ENCODE data around the gene ATP2A2.

ATP2A2 gene

DNA sequence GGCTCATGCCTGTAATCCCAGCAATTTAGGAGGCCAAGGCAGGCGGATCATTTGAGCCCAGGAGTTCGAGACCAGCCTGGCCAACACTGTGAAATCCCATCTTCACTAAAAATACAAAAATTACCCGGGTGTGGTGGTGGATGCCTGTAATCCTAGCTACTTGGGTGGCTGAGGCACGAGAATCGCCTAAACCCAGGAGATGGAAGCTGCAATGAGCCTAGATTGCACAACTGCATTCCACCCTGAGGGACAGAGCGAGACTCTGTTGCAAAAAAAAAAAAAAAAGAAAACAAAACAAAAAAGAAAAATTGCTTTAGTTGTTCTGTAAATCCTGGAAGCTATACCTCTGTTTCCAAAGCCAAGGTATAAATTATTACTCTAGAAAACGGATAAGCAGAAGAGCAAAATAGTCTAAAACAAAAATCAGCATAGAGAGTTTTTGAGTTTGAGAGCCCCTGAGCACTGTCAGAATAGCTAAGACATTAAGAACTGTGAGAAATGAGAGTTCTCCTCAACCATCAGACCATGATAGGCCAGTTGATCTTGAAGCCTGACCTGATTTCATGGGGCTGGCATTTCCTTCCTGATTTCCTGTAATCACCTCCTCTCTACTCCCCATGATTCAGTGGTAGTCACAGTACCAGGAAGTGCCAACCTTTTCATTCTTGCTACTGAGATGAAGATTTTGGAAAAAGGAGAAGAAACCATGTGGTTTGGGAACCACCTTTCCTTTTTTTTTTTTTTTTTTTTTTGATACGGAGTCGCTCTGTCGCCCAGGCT, 31.7 kb downstream of the ATP2A2 start:
- H3K27me3 ChIP-seq (ENCODE audit: control insufficient read depth, insufficient read depth, low read length): no peaks in the 10 kb centered on the region
- no peaks in the 10 kb centered on the region for H3K9me3 ChIP-seq (ENCODE audit: control insufficient read depth, low read length)

DNA sequence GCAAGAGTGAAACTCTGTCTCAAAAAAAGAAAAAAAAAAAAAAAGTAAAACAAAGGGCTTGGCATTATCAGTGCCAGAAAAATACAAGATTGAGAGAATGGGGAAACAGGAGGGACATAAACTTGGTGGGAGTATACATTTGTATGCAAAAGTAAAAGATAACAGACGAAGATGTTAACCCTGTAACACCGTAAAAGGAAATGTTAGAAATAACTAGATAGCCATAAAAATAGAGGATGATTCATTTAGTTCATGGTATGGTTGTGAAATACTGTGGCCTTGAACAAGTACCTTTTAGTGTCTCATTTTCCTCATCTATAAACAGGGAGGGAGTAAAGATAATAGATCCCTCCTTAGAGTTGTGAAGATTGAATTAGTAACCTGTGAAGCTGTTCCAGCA, 33.3 kb downstream of the ATP2A2 start:
- H3K4me1 ChIP-seq: no peaks in the 10 kb centered on the region
- no peaks in the 10 kb centered on the region for H3K36me3 ChIP-seq (ENCODE audit: control insufficient read depth, insufficient read depth, low read length)
- no peak overlapping the region for H2AFZ ChIP-seq
- H3K4me3 ChIP-seq (ENCODE audit: low read depth, low read length): no peak overlapping the region
- H3K27ac ChIP-seq: no peak overlapping the region
- no peaks in the 10 kb centered on the region for H3K9me3 ChIP-seq (ENCODE audit: control insufficient read depth, low read length)
- no peak overlapping the region for H3K9ac ChIP-seq
- H3K79me2 ChIP-seq: peaks cover 53% of the 10 kb centered on the region
- no peak overlapping the region for H3K4me2 ChIP-seq (ENCODE audit: low read length)
- H3K27me3 ChIP-seq (ENCODE audit: control insufficient read depth, insufficient read depth, low read length): no peaks in the 10 kb centered on the region
- TF ChIP-seq, protein P1, sequence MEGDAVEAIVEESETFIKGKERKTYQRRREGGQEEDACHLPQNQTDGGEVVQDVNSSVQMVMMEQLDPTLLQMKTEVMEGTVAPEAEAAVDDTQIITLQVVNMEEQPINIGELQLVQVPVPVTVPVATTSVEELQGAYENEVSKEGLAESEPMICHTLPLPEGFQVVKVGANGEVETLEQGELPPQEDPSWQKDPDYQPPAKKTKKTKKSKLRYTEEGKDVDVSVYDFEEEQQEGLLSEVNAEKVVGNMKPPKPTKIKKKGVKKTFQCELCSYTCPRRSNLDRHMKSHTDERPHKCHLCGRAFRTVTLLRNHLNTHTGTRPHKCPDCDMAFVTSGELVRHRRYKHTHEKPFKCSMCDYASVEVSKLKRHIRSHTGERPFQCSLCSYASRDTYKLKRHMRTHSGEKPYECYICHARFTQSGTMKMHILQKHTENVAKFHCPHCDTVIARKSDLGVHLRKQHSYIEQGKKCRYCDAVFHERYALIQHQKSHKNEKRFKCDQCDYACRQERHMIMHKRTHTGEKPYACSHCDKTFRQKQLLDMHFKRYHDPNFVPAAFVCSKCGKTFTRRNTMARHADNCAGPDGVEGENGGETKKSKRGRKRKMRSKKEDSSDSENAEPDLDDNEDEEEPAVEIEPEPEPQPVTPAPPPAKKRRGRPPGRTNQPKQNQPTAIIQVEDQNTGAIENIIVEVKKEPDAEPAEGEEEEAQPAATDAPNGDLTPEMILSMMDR (IDR thresholded peaks at IDR 0.05): no peak

More for the DNA sequence above, 31.7 kb downstream of the ATP2A2 start:
- Histone ChIP-seq H3K9ac (no peak overlapping the region), H3K4me3 (ENCODE audit: low read depth, low read length) (no peak overlapping the region), H3K4me1 (no peaks in the 10 kb centered on the region), H3K36me3 (ENCODE audit: control insufficient read depth, insufficient read depth, low read length) (no peaks in the 10 kb centered on the region), H2AFZ (no peak overlapping the region), H3K27ac (no peak overlapping the region), H3K4me2 (ENCODE audit: low read length) (no peak overlapping the region), H3K79me2 (peaks cover 59% of the 10 kb centered on the region)
- TF ChIP-seq, protein P1 (IDR thresholded peaks at IDR 0.05): no peak

DNA sequence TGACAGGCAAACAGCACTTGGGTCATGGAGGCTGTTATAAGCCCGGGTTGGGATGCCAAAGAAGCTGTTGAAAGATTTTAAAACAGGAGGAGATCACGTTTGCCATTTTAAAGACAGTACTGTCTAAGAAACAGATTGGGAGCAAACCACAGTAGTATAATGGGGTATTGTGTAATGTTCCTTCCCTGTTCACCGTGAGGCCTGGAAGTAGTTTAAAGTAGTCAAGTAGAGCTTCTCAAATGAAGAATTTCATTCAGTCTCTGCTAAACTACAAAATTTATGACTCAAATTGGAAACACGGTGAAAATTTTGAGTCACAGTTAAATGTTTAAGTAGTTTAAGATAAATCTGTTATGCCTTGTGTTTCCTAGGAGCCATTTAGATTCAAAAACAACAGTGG, 35.8 kb downstream of the ATP2A2 start:
- Histone ChIP-seq H3K36me3 (ENCODE audit: control insufficient read depth, insufficient read depth, low read length) (no peaks in the 10 kb centered on the region), H3K4me1 (no peaks in the 10 kb centered on the region), H3K79me2 (peaks cover 31% of the 10 kb centered on the region), H3K4me3 (ENCODE audit: low read depth, low read length) (no peak overlapping the region), H3K9me3 (ENCODE audit: control insufficient read depth, low read length) (no peaks in the 10 kb centered on the region), H2AFZ (no peak overlapping the region), H3K9ac (no peak overlapping the region), H3K27ac (no peak overlapping the region), H3K4me2 (ENCODE audit: low read length) (no peak overlapping the region), H3K27me3 (ENCODE audit: control insufficient read depth, insufficient read depth, low read length) (no peaks in the 10 kb centered on the region)
- TF ChIP-seq, protein P1 (IDR thresholded peaks at IDR 0.05): no peak

DNA sequence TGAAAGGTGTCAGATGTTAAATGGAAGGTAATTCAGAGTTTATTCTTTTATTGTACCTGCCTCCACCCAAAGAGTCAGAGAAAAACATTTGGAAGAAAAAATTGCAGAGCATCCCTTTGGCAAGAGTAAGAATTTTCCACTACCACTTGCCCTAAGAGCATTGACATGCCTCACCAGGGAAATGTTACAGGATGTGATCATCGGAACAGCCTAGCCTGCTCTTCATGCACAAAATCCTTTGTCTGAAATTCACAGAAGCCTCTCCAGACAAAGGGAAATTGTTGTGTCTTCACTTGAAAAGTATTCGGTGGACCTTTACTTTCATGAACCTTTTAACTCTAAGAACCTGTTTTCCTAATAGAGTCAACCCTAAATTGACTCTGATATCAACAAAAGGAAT, 36.9 kb downstream of the ATP2A2 start:
- Histone ChIP-seq H3K4me2 (ENCODE audit: low read length) (no peak overlapping the region), H3K27me3 (ENCODE audit: control insufficient read depth, insufficient read depth, low read length) (no peaks in the 10 kb centered on the region), H3K4me1 (no peaks in the 10 kb centered on the region), H3K36me3 (ENCODE audit: control insufficient read depth, insufficient read depth, low read length) (no peaks in the 10 kb centered on the region), H3K27ac (no peak overlapping the region), H2AFZ (no peak overlapping the region), H3K4me3 (ENCODE audit: low read depth, low read length) (no peak overlapping the region), H3K9me3 (ENCODE audit: control insufficient read depth, low read length) (no peaks in the 10 kb centered on the region), H3K9ac (no peak overlapping the region), H3K79me2 (peaks cover 25% of the 10 kb centered on the region)
- TF ChIP-seq, protein P1 (IDR thresholded peaks at IDR 0.05): no peak

DNA sequence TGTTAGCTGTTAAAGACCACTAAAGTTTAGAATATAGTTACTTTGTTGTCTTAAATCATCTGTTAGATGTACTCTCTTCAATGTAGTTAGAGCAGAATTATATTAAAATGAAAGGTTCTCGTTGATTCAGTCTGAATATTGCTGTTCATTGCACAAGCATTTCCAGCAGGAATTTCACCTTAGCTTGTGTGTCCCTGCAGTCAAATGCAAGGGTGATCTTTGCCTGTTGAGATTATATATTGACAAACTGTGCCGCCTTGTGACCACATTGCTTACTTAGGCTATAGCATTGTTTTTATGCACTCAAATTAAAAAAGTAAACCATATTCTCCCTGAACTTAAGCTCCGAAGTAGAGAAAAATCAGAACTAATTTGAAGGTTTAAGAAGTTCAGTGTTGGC, 39.5 kb downstream of the ATP2A2 start:
- H3K4me2 ChIP-seq (ENCODE audit: low read length): no peak overlapping the region
- peaks cover 17% of the 10 kb centered on the region for H3K79me2 ChIP-seq
- no peak overlapping the region for H3K4me3 ChIP-seq (ENCODE audit: low read depth, low read length)
- H3K36me3 ChIP-seq (ENCODE audit: control insufficient read depth, insufficient read depth, low read length): no peaks in the 10 kb centered on the region
- H3K9ac ChIP-seq: no peak overlapping the region
- H2AFZ ChIP-seq: no peak overlapping the region
- no peaks in the 10 kb centered on the region for H3K4me1 ChIP-seq
- no peak overlapping the region for H3K27ac ChIP-seq
- TF ChIP-seq, protein P1 (IDR thresholded peaks at IDR 0.05): no peak
- no peaks in the 10 kb centered on the region for H3K9me3 ChIP-seq (ENCODE audit: control insufficient read depth, low read length)
- H3K27me3 ChIP-seq (ENCODE audit: control insufficient read depth, insufficient read depth, low read length): no peaks in the 10 kb centered on the region
